K562 (cell line): Measurements from ENCODE around the gene MTHFR. TPM values are rescaled to one million over a fixed set of nuclear protein-coding genes. Genes with fewer than 3 reads are reported as not detected.
A peak's percentile ranks its signal among the peaks of the same experiment; 100 is the strongest.

Experiments used
- AFF4 ChIP-seq: sonication (generic); formaldehyde crosslinking; IDR thresholded peaks from 2 replicates; pipeline ENCODE4 v1.8.0; 2023; ENCODE audit warnings: mild to moderate bottlenecking, missing genetic modification reagents
- CBFB ChIP-seq: sonication (generic); formaldehyde crosslinking; IDR thresholded peaks from 2 replicates; pipeline ENCODE4 v1.4.0; 2020; ENCODE audit warnings: mild to moderate bottlenecking, missing genetic modification reagents
- HLTF ChIP-seq: fragments of 450-650 bp; IDR thresholded peaks from 2 replicates; pipeline ENCODE4 v1.6.1; 2016
- ILF3 ChIP-seq: fragments of 450-650 bp; IDR thresholded peaks from 2 replicates; pipeline ENCODE4 v1.6.1; 2018; ENCODE audit warnings: antibody characterized with exemption, mild to moderate bottlenecking, moderate library complexity, borderline replicate concordance
- LCOR ChIP-seq: sonication (generic); formaldehyde crosslinking; IDR thresholded peaks from 2 replicates; pipeline ENCODE4 v1.8.0; 2022; ENCODE audit warnings: mild to moderate bottlenecking, missing genetic modification reagents
- MITF ChIP-seq: IDR thresholded peaks from 2 replicates; pipeline ENCODE4 v1.6.1; 2014; ENCODE audit warnings: antibody characterized with exemption
- NFE2L1 ChIP-seq: fragments of 450-650 bp; IDR thresholded peaks from 2 replicates; pipeline ENCODE4 v1.6.1; 2016; ENCODE audit warnings: missing genetic modification characterization, low read depth, mild to moderate bottlenecking, missing compliant biosample characterization, moderate library complexity, borderline replicate concordance
- PRDM10 ChIP-seq: fragments of 450-650 bp; IDR thresholded peaks from 2 replicates; pipeline ENCODE4 v1.6.1; 2018; ENCODE audit not compliant: partially characterized antibody
- PRPF4 ChIP-seq: fragments of 200-400 bp; formaldehyde crosslinking; IDR thresholded peaks from one replicate; pipeline ENCODE4 v1.6.1; 2017; ENCODE audit warnings: low read length, low read depth, mild to moderate bottlenecking; ENCODE audit not compliant: insufficient read depth, poor library complexity, severe bottlenecking
- SLC30A9 ChIP-seq: fragments of 250-450 bp; sonication (Bioruptor Pico); IDR thresholded peaks from 2 replicates; pipeline ENCODE4 v1.8.0; 2022; ENCODE audit warnings: mild to moderate bottlenecking, moderate library complexity
- ZBTB26 ChIP-seq: fragments of 450-650 bp; formaldehyde crosslinking; IDR thresholded peaks from 2 replicates; pipeline ENCODE4 v1.4.0; 2022; ENCODE audit warnings: missing genetic modification characterization
- ZBTB49 ChIP-seq: sonication (generic); formaldehyde crosslinking; IDR thresholded peaks from 2 replicates; pipeline ENCODE4 v1.8.0; 2022; ENCODE audit warnings: missing genetic modification reagents, mild to moderate bottlenecking, borderline replicate concordance
- ZNF184 ChIP-seq: sonication (generic); formaldehyde crosslinking; IDR thresholded peaks from 2 replicates; pipeline ENCODE4 v1.5.0; 2020; ENCODE audit warnings: missing genetic modification reagents
- ZNF717 ChIP-seq: fragments of 250-450 bp; sonication (Bioruptor Pico); IDR thresholded peaks from 2 replicates; pipeline ENCODE4 v1.5.0; 2021
- ZNF830 ChIP-seq: fragments of 250-450 bp; sonication (Bioruptor Pico); IDR thresholded peaks from 2 replicates; pipeline ENCODE4 v1.5.0; 2021; ENCODE audit warnings: mild to moderate bottlenecking
- polyA plus RNA-seq, 8 experiments: library from polyadenylated mRNA; depleted of rRNA in 4 of 8; stranded (reverse) in 5 of 8; unstranded in 3 of 8; fragments of >200 nt; fragmentation: Nextera tagmentation in 2 of 8; fragmentation: Illumina TruSeq in 1 of 8; extraction: Ambion mirVana in 2 of 8; extraction: Trizol in 1 of 8; gene quantifications; 2 replicates each; pipeline versions ENCODE4 v1.2.1 to v1.2.3, GENCODE V29; 2011 to 2014; ENCODE audit warnings: inconsistent platforms in 1 of 8, missing spikeins in 1 of 8
- total RNA-seq, 7 experiments: library from RNA; depleted of rRNA in 6 of 7; stranded (reverse); fragments of >200 nt in 6 of 7; fragmentation: Illumina TruSeq in 2 of 7; extraction: Trizol in 2 of 7; gene quantifications; 2 replicates each; pipeline versions ENCODE4 v1.2.1 to v1.2.3, GENCODE V29; 2011 to 2021; ENCODE audit warnings: low replicate concordance in 1 of 7

The MTHFR gene
- total and polyA plus RNA-seq, 9 of the 15 experiments (the other 6 are each of a cell fraction or from before 2014, with no cell fraction given) = 5.0 to 104 (median 62.6) TPM

GRCh38 chr1:11787251-11787803, 18.4 kb downstream of the MTHFR start (continued):
- no peak for TF ChIP-seq AFF4 (CRISPR knock-in tag)
- TF ChIP-seq PRDM10 = no peak
- no peak for TF ChIP-seq PRPF4
- TF ChIP-seq NFE2L1 (tag) = no peak
- no peak for TF ChIP-seq CBFB (CRISPR knock-in tag)
- no peak for TF ChIP-seq HLTF
- no peak for TF ChIP-seq MITF
- TF ChIP-seq ZNF184 (CRISPR knock-in tag) = no peak
- TF ChIP-seq ZBTB26 (CRISPR knock-in tag) = no peak
- no peak for TF ChIP-seq ZNF830 (CRISPR knock-in tag)
- no peak for TF ChIP-seq SLC30A9
- 0 out of 2 replicates have a peak, but pooled peaks have one; percentile 48 for TF ChIP-seq ZNF717 (CRISPR knock-in tag)
- TF ChIP-seq LCOR (CRISPR knock-in tag) = 0 out of 2 replicates have a peak, but pooled peaks have one; percentile 22
- TF ChIP-seq ZBTB49 (CRISPR knock-in tag) = no peak
- 0 out of 2 replicates have a peak, but pooled peaks have one; percentile 18 for TF ChIP-seq ILF3
